ENCODE data around the gene BAIAP2. TPM values are rescaled to one million over a fixed set of nuclear protein-coding genes. Genes with fewer than 3 reads are reported as not detected.

The BAIAP2 gene
- total and polyA plus RNA-seq, 2 of the 13 experiments (the other 11 are each of a cell fraction or from before 2014, with no cell fraction given) = 22.5 to 24.0 TPM

DNA sequence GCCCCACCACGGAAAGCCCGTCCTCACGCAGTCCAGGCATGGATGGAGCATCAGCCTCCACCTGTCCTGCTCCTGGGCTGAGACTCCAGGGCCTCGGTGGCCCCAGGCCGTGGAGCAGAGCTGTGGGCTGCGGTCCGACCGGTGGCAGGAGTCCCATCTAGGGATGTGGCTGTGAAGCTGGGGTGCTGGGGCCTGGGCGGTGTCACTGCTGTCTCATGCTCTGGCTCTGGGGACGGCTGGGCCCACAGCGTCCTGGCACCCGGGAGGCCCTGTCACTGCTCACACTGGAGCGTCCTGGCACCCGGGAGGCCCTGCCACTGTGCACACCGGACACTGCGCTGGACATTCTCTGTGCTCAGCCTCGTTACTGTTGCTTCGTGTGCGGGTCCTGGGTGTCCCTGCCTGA is 8.4 kb downstream of the BAIAP2 start (continued):
- TF ChIP-seq, protein P1, sequence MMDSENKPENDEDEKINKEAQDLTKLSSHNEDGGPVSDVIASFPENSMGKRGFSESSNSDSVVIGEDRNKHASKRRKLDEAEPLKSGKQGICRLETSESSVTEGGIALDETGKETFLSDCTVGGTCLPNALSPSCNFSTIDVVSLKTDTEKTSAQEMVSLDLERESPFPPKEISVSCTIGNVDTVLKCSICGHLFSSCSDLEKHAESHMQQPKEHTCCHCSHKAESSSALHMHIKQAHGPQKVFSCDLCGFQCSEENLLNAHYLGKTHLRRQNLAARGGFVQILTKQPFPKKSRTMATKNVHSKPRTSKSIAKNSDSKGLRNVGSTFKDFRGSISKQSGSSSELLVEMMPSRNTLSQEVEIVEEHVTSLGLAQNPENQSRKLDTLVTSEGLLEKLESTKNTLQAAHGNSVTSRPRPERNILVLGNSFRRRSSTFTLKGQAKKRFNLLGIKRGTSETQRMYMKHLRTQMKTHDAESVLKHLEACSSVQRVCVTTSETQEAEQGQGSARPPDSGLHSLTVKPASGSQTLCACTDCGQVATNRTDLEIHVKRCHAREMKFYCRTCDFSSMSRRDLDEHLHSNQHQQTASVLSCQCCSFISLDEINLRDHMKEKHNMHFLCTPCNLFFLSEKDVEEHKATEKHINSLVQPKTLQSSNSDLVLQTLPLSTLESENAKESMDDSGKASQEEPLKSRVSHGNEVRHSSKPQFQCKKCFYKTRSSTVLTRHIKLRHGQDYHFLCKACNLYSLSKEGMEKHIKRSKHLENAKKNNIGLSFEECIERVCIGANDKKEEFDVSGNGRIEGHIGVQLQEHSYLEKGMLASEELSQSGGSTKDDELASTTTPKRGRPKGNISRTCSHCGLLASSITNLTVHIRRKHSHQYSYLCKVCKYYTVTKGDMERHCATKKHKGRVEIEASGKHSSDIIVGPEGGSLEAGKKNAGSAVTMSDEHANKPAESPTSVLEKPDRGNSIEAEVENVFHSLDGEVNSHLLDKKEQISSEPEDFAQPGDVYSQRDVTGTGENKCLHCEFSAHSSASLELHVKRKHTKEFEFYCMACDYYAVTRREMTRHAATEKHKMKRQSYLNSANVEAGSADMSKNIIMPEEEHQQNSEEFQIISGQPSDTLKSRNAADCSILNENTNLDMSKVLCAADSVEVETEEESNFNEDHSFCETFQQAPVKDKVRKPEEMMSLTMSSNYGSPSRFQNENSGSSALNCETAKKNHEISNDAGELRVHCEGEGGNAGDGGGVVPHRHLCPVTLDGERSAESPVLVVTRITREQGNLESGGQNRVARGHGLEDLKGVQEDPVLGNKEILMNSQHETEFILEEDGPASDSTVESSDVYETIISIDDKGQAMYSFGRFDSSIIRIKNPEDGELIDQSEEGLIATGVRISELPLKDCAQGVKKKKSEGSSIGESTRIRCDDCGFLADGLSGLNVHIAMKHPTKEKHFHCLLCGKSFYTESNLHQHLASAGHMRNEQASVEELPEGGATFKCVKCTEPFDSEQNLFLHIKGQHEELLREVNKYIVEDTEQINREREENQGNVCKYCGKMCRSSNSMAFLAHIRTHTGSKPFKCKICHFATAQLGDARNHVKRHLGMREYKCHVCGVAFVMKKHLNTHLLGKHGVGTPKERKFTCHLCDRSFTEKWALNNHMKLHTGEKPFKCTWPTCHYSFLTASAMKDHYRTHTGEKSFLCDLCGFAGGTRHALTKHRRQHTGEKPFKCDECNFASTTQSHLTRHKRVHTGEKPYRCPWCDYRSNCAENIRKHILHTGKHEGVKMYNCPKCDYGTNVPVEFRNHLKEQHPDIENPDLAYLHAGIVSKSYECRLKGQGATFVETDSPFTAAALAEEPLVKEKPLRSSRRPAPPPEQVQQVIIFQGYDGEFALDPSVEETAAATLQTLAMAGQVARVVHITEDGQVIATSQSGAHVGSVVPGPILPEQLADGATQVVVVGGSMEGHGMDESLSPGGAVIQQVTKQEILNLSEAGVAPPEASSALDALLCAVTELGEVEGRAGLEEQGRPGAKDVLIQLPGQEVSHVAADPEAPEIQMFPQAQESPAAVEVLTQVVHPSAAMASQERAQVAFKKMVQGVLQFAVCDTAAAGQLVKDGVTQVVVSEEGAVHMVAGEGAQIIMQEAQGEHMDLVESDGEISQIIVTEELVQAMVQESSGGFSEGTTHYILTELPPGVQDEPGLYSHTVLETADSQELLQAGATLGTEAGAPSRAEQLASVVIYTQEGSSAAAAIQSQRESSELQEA (CRISPR knock-in tag; IDR thresholded peaks at IDR 0.05; ENCODE audit: not compliant biosample characterization) = peak; percentile 43
- no peak for TF ChIP-seq MYC (CRISPR knock-in tag; IDR thresholded peaks at IDR 0.05; ENCODE audit: borderline replicate concordance)
- peak; percentile 15; the same call in 1 of the 2 replicates for TF ChIP-seq ZNF609 (CRISPR knock-in tag; IDR thresholded peaks at IDR 0.05; ENCODE audit: borderline replicate concordance)
- TF ChIP-seq RCOR2 (CRISPR knock-in tag; IDR thresholded peaks at IDR 0.05) = no peak; the same call in 1 of the 2 replicates
- no peak for TF ChIP-seq SP4 (CRISPR knock-in tag; IDR thresholded peaks at IDR 0.05)
- no peak for TF ChIP-seq ZNF503 (CRISPR knock-in tag; IDR thresholded peaks at IDR 0.05)
- TF ChIP-seq ZNF354B (CRISPR knock-in tag; IDR thresholded peaks at IDR 0.05) = no peak
- no peak for TF ChIP-seq BRCA1 (CRISPR knock-in tag; IDR thresholded peaks at IDR 0.05)
- no peak for TF ChIP-seq ATF7 (IDR thresholded peaks at IDR 0.05)
- peak; percentile 61 for TF ChIP-seq ATF7 (CRISPR knock-in tag; IDR thresholded peaks at IDR 0.05)
- no peak for TF ChIP-seq ZBTB34 (CRISPR knock-in tag; IDR thresholded peaks at IDR 0.05)
